HG03469 (cell line): Measurements from ENCODE around the gene FRYL.
"Not testable (repeated sequence)": the region's sequence is repeated elsewhere in the genome, so short reads cannot be mapped to it uniquely, and the experiment has no call there.

Experiments
- ATAC-seq: cut with Tn5 transposase; IDR thresholded peaks from one replicate; pipeline ENCODE4 v1.9.1; 2021; ENCODE audit warnings: mild to moderate bottlenecking, moderate library complexity, moderate number of reproducible peaks; ENCODE audit not compliant: unreplicated experiment

Gene FRYL

GRCh38 chr4:48779998-48780864, at the start of gene FRYL:
Gene FRYL (minus strand): TSS chr4:48780279. CDS start chr4:48634410, 145,869 bp downstream.
- ATAC-seq = peak; percentile 85

GRCh38 chr4:48827622-48828021, 47.5 kb upstream of the FRYL start:
- ATAC-seq = no peak

- not testable (repeated sequence) for ATAC-seq
Measured at GRCh38 chr4:48821431-48821830, 41.4 kb upstream of the FRYL start.

GRCh38 chr4:48816971-48817370, 36.9 kb upstream of the FRYL start:
- no peak for ATAC-seq

- ATAC-seq = not testable (repeated sequence)
Measured at GRCh38 chr4:48816297-48816696, 36.2 kb upstream of the FRYL start.

GRCh38 chr4:48815483-48815882, 35.4 kb upstream of the FRYL start:
- ATAC-seq = peak; percentile 49

- ATAC-seq = no peak
Measured at GRCh38 chr4:48813964-48814363, 33.9 kb upstream of the FRYL start.

- no peak for ATAC-seq
Measured at GRCh38 chr4:48812866-48813265, 32.8 kb upstream of the FRYL start.

GRCh38 chr4:48804584-48805301, 24.7 kb upstream of the FRYL start:
- no peak for ATAC-seq

- ATAC-seq = no peak
Measured at GRCh38 chr4:48801016-48801715, 21.1 kb upstream of the FRYL start.

GRCh38 chr4:48800155-48800554, 20.1 kb upstream of the FRYL start:
- not testable (repeated sequence) for ATAC-seq

GRCh38 chr4:48799157-48799556, 19.1 kb upstream of the FRYL start:
- no peak for ATAC-seq

- no peak for ATAC-seq
Measured at GRCh38 chr4:48798117-48798516, 18.0 kb upstream of the FRYL start.

GRCh38 chr4:48796927-48797679, 17.0 kb upstream of the FRYL start:
- ATAC-seq = no peak

- ATAC-seq = no peak
Measured at GRCh38 chr4:48796191-48796926, 16.3 kb upstream of the FRYL start.

- ATAC-seq = no peak
Measured at GRCh38 chr4:48795108-48795507, 15.0 kb upstream of the FRYL start.

- ATAC-seq = no peak
Measured at GRCh38 chr4:48792348-48793006, 12.4 kb upstream of the FRYL start.

- ATAC-seq = no peak
Measured at GRCh38 chr4:48791313-48791712, 11.2 kb upstream of the FRYL start.

- ATAC-seq = no peak
Measured at GRCh38 chr4:48790561-48790960, 10.5 kb upstream of the FRYL start.
